HG03571 (cell line): ENCODE measurements around the gene IFRD2.
"Not testable (repeated sequence)": the region's sequence is repeated elsewhere in the genome, so short reads cannot be mapped to it uniquely, and the experiment has no call there.

ENCODE experiments used
- ATAC-seq: cut with Tn5 transposase; IDR thresholded peaks from one replicate; pipeline ENCODE4 v1.9.1; 2021; ENCODE audit not compliant: unreplicated experiment

The IFRD2 gene

DNA sequence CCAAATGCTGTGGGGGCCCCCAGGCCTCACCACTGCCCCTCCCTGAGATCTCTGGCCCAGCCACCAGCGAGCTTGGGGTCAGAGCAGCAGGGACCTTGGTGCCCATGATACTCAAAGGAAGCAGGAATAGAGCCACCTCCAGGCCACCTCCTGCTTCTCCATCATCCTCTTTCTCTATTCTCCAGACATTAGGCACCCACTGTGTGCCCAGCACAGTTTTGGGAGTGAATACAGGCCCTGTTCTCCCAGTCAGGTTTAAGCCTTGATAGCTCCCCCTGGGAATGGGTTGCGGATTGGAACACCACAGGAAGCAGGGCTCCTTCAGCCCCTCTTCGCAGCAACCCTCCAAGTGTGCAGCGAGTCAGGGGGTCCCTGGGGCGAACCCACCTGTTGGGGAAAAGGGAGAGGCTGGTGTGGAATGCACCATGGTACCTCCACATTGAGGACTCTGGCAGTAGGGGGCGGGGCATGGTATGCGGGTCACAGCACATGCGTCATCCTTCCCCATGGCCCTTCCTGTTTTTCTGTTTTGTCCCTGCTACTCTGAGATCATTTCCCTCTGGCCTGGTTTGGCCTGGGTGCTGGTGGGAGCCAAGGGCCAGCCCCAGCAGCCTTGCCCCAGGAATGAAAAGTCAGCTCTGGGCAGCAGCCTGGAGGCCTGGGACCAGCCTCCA is 37.5 kb downstream of the IFRD2 start:
- no peak for ATAC-seq

DNA sequence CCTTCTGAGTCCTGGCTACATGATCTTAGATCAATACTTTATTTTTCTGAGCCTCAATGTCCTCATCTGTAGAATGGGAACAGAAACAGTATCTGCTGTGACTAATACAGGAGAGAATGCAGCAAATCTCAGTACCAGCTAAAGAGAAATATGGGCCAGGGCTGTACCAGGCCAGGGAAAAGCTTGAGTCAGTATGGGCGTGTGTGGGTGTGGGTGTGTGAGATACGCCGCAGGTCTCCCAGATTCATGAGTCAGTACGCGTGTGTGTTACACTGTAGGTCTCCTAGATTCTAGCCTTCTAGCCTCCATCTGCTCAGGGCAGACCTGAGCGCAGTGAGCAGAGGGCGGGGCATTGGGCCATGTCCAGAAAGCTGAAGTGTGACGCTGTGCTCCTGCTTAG is 41.0 kb downstream of the IFRD2 start:
- no peak for ATAC-seq

DNA sequence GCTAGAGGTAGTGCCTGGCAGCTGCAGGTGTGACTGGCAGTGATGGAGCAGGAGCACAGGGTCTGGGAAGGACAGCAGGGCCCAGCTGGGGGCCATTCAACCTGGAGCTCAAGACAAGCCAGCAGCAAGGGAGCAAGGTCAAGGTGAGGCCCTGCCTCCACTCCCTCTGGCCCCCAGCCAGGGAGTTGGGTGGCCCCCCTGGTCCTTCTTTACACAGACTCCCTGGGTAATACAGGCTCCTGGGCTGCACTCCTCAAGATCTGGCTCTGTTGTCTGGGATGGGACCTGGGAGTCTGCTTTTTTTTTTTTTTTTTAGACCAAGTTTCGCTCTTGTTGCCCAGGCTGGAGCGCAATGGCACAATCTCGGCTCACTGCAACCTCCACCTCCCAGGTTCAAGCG is 41.7 kb downstream of the IFRD2 start:
- ATAC-seq: no peak

DNA sequence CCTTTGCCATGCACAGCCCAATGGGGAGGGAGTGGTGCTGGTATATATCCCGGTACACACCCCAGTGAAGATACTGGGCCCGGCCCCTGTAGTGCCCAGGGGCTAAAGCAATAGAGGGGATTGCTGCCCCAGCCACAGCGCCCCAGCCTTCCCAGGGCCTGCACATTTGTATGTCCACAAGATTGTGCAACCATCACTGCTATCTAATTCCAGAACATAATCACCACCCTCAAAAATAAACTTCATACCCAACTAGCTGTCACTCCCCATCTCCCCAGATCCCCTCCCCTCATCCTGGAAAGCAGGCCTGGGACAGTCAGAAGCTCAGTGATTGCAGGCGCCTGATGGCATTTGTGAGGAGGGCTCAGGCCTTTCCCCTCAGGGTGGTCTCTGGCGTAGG is 42.8 kb downstream of the IFRD2 start:
- ATAC-seq: no peak

DNA sequence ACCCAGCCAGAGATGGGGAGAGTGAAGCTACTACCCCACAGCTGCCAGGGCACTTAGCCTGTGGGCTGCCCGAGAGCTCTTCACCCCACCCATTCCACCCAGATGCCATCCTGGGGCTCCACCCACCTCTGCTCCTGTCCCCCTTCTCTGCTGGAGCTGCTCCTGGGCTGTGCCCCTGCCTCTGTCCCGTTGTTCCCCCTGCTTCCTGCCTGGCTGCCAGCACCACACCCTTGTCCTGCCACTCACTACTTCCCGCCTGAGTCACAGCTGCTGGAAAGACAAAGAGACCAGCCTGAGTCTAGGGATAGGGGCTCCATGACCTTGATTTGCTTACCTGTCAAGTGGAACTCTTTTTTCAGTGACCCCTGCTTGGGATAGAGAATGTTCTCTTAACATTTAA is 43.8 kb downstream of the IFRD2 start:
- ATAC-seq: no peak

DNA sequence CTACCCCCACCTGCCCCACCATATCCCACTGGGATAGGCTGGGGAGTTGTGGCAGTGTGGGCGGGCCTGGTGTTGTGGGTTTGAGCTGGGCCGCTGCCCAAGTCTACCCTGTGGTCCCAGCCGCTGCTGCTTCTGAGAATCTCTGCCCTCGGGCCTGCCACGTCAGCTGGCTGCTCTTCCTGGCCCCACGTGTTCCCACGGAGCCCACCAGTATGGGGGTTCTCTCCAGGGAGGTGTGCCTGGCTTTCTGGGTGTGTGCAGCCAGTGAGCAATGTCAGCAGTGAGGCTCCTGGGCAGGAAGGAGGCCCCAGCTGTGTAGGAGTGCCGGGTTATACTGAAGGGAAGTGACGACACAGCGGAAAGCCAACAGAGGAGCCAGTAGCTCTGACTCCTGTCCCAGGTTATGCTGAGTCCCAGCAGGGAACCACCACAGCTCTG is 45.7 kb downstream of the IFRD2 start:
- ATAC-seq: peak; percentile 37

DNA sequence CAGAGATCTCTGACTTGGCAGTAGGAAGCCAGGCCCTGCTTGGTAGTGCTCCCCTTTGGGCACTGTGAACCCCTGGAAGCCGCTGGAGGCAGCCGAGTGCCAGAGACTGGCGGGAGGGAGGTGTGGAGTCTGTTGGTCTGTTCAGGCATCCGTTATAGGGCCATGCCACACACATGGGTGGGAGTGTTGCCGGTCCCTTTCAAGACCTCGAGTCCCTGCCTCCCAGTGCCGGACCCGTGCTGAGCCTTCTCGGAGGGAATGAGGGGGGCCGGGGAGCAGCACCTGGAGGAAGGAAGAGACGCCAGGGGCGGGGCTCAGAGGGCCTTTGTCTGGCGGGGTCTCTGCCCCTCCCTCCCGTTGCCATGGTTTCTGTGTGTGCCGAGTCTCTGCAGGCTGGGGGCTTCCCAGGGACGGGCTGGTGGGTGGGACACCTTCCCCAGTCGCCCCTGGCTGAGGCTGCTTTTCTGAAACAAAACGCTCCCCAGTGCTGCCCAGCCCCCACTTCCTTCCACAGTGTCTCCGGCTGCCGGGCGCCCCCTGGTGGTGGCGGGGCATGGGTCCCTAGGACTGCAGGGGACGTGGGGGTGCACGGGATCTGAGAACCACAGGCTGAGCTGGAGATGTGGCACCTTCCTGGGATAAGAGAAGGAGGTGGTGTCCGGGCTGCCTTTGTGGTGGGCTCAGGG is 46.3 kb downstream of the IFRD2 start:
- ATAC-seq: peak; percentile 50

DNA sequence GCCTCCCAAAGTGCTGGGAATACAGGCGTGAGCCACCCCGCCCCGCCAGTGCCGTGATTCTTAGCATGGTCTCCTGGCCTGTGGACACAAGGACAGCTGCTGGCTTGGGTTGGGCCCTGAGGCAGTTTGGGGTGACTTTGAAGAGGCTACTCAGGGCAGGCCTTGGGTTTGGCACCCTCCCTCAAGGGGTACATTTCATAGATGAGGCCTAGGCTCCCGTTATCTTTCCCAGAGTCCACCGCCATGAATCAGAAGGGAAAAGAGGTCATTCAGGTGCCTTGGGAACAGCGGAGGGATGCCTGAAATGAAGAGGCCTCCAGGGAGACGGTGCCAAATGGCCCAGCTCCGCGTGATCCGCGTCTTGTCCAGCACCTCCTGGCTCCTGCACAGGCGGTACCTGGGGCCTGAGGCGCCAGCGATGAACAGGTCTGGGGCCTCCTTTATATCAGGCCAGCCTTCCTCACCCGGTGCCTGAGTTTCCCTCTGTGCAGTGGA is 46.9 kb downstream of the IFRD2 start:
- ATAC-seq: no peak

DNA sequence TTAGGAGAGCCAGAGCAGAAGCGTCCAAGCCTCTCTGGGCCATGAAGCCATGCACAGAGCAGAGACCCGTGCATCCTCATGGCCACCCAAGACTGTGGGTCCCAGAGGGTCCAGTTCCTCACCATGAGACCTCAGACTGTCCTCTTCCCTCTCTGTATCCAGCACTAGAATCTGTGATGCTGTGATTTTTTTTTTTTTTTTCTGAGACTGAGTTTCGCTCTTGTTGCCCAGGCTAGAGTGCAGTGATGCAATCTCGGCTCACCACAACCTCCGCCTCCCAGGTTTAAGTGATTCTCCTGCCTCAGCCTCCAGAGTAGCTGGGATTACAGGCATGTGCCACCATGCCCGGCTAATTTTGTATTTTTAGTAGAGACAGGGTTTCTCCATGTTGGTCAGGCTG is 47.4 kb downstream of the IFRD2 start:
- not testable (repeated sequence) for ATAC-seq

DNA sequence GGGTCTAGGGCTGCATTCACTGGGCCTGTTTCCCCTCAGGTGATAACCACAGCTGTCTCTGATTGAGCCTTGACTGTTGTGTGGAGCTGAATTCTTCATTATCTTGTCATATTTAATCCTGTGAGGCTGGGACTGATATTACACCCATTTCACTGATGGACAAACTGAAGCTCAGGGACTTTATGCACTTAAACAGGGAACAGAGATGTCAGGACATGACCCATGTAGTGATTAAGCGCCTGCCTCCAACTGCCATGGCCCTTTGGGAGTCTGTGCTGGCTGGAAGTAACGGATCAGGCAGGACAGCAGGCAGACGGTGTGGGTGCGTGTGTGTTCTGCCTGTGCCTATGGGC is 48.7 kb downstream of the IFRD2 start:
- no peak for ATAC-seq

DNA sequence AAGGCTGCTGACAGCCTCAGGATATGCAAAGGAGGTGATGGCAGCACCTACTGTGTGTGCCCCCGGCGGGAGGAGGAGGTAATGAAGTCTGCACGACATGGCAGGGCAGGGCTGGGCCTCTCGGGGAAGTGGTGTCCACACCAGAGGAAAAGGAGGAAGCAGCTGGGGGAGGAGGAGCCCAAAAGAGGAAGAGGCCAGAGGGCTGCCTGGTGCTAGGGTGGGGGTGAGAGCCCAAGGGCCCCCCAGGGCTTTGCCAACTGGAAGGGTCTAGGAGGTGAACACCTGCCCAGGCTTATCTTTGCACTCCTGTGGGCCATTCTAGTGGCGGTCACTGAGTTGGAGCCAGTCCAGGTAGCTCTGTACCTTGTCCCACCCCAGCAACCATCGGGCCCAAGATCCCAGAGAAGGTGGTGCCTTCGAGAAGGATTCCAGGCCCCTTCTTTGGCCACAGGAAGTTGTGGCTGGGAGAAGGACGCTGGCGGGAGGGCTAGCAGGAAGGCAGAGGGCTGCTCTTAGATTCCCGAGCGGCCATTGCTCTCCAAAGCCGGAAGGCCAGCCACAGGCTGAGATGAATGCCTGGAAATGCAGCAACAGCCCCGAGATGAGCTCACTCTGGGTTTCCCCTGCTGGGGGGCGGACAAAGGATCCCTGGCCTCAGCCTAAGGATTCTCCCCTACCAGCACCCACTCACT is 49.2 kb downstream of the IFRD2 start:
- ATAC-seq: no peak

DNA sequence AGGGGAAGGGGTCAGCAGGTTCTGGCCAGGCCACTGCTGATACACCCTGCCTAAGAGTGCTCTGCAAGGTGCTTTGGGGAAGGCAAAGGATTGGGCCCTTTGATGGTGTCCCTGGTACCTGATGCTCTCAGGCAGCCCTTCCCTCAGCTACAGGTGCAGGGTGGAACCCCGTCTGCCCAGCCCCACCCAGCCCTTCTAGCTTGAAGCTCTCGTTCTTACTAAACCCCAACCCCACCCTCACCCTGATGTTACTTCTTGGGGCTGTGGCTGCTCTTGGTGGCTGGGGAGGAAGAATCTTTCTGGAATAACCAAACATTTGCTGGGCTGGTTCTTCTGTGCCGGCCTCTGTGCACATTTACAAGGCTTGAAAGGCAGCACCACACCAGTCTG is 49.9 kb downstream of the IFRD2 start:
- ATAC-seq: no peak

DNA sequence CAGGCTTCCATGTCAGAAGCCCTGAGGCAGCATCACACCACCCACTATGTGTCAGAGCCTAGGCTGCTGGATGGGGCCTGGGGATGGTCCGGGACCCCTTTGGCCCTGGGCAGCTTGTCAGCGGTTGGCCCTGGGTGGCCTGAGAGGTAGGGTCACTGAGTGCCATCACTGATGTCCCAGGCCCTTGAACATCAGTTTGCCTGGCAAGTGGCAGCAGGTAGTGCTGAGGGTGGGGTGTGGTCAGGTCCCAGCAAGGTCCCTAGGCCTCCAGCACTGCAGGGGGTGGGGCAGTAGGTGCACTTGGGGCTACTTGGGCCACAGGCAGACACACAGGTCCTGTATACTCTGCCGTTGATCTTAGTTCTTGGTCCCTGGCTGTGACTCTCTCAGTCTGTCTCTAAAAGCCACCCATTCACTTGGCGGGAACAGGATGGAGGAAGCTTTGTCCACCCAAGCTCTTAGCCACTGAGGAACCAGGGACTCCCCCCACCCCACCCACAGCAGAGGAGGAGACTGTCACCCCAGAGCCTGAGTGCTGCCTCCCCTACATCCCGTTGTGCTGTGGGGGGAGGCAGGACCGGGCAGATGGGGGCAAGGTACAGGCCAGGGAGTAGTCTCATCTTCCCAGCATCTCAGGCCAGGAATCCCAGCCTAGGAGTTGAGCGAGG is 50.4 kb downstream of the IFRD2 start:
- ATAC-seq: no peak

DNA sequence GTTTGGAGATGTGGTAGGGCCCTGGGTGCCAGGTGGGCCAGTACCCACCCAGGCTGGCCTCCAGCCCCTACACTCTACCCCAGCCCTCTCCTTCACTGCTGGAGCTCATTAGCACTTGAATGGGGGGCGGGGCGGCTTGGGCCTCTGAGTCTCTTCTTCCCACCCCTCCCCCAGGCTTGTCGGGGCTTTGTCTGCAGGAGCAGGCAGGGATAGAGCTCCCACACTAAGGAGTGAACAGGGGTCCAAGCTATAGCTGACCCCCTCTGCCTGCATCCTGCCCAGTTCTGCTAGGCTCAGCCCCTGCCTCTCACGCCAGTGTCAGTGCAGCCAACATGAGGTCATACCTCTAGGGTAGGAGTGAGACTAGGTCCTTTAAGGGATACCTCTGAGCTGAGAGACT is 51.1 kb downstream of the IFRD2 start:
- ATAC-seq: no peak

DNA sequence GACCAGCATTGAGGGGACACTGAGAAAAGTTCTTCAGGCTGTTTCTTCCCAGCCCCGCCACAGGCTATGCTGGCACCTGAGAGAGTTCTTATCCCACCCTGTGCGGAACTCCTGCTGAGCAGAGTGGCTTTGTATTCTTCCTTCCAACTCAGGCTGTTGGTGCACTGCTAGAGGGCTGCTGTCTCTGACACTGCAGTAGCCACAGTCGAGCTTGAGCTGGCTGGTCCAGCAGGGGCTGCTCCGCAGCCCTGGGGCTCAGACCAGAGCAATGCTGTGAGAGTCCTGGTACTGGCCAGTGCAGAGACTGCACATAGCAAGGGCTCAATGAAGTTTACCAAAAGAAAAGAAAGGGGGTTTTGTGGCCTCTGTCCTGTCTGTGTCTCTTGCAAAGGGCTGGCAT is 52.6 kb downstream of the IFRD2 start:
- ATAC-seq: no peak

DNA sequence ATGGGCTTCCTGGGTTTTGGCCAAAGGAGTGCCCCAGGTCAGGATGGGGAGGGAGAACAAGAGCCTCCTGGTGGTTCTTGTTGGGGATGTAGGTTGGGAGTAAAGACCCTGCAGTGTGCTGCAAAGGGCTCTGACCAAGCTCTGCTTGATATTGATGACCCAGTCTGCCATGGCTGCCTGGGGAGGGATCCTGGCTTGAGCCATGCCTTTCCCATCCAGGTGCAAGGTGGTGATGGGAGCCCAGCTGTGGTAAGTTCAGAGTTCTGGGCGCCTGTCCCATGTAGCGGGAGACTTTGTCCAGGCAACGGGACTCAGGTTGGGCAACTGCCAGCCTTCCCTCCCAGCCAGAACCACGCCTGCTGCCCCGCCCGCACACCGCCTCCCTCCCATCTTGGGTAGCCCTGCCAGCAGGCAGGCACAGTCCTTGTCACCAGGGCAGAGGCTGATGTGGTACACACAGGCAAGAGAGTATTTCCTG is 53.6 kb downstream of the IFRD2 start:
- no peak for ATAC-seq

DNA sequence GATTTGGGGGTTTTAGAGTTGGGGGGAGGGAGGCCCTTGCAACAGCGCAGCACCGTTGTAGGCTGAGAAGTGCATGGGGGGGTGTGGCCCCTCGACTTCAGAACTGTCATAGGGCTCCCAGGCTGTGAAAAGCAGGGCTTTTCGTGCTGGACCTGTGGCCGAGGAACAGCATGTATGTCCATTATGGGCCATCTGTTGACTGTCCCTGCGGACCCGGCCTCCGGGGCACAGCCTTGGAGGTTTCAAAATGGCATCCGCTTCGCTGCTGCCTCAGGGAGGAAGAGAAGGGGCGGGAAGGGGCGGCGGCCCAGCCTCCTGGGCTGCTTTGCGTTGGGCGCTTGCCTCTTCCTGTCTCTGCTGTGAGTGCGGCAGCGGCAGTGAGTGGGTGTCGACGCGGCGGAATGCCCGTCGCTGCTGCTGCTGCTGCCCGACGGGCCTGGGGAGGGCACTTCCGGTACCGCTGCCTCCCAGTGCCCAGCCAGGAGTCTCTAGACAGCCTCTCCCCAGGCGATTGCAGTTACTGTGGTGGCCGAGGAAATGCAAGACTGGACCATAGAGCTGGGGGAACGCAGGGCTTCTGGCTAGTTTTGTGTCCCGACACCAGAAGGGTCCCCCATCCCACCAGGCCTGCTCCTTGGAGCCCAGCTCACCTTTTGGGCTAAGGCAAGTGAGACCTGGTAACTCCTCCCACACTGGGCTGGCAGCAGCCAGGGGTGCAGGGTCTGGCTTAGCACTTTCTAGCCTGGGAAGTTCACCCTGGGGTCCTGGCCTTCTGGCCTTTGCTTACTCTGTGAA is 54.3 kb downstream of the IFRD2 start:
- peak; percentile 36 for ATAC-seq
